CD4-positive, alpha-beta T cell treated with Interleukin-6 for 4 hours (primary cell): ENCODE data around the gene EPHA4.

Experiments used
- DNase-seq: peaks from one replicate; pipeline ENCODE4 v3.0.0-alpha.2; 2020; ENCODE audit warnings: mixed read lengths

EPHA4 gene

GRCh38 chr2:221388891-221389290, 183.2 kb downstream of the EPHA4 start:
- no peak for DNase-seq

GRCh38 chr2:221385716-221386115, 186.4 kb downstream of the EPHA4 start:
- no peak for DNase-seq

- DNase-seq = no peak
Observed at GRCh38 chr2:221381928-221382488, 190.1 kb downstream of the EPHA4 start.

GRCh38 chr2:221380686-221381085, 191.4 kb downstream of the EPHA4 start:
- no peak for DNase-seq

GRCh38 chr2:221380062-221380461, 192.0 kb downstream of the EPHA4 start:
- no peak for DNase-seq

- no peak for DNase-seq
Observed at GRCh38 chr2:221377597-221377996, 194.5 kb downstream of the EPHA4 start.

GRCh38 chr2:221377066-221377465, 195.0 kb downstream of the EPHA4 start:
- no peak for DNase-seq

- no peak for DNase-seq
Observed at GRCh38 chr2:221374234-221374633, 197.9 kb downstream of the EPHA4 start.

- no peak for DNase-seq
Observed at GRCh38 chr2:221372907-221373306, 199.2 kb downstream of the EPHA4 start.

- no peak for DNase-seq
Observed at GRCh38 chr2:221372159-221372884, 199.8 kb downstream of the EPHA4 start.

GRCh38 chr2:221371347-221371746, 200.8 kb downstream of the EPHA4 start:
- DNase-seq = no peak

GRCh38 chr2:221370857-221371211, 201.3 kb downstream of the EPHA4 start:
- DNase-seq = no peak

GRCh38 chr2:221370076-221370856, 201.8 kb downstream of the EPHA4 start:
- DNase-seq = no peak
